IPS-18a (cell line): ENCODE results near the gene ARMH3.
A peak's percentile ranks its signal among the peaks of the same experiment; 100 is the strongest.

Experiments
- H3K27ac ChIP-seq: one replicate; pipeline ENCODE4 v1.5.1; 2013; ENCODE audit warnings: low read length
- H3K27me3 ChIP-seq: one replicate; pipeline ENCODE4 v1.6.1; 2013; ENCODE audit warnings: mild to moderate bottlenecking, low read length; ENCODE audit not compliant: control insufficient read depth, insufficient read depth
- H3K36me3 ChIP-seq: one replicate; pipeline ENCODE4 v1.6.1; 2013; ENCODE audit warnings: low read depth, low read length; ENCODE audit not compliant: control insufficient read depth
- H3K4me1 ChIP-seq: one replicate; pipeline ENCODE4 v1.6.1; 2013; ENCODE audit warnings: low read depth, low read length; ENCODE audit not compliant: control insufficient read depth
- H3K4me3 ChIP-seq: one replicate; pipeline ENCODE4 v1.5.1; 2013; ENCODE audit warnings: low read length
- H3K9ac ChIP-seq: one replicate; pipeline ENCODE4 v1.6.1; 2013; ENCODE audit warnings: mild to moderate bottlenecking, low read length, moderate library complexity
- H3K9me3 ChIP-seq: one replicate; pipeline ENCODE4 v1.6.1; 2013; ENCODE audit warnings: low read depth, low read length; ENCODE audit not compliant: control insufficient read depth

The ARMH3 gene, protein sequence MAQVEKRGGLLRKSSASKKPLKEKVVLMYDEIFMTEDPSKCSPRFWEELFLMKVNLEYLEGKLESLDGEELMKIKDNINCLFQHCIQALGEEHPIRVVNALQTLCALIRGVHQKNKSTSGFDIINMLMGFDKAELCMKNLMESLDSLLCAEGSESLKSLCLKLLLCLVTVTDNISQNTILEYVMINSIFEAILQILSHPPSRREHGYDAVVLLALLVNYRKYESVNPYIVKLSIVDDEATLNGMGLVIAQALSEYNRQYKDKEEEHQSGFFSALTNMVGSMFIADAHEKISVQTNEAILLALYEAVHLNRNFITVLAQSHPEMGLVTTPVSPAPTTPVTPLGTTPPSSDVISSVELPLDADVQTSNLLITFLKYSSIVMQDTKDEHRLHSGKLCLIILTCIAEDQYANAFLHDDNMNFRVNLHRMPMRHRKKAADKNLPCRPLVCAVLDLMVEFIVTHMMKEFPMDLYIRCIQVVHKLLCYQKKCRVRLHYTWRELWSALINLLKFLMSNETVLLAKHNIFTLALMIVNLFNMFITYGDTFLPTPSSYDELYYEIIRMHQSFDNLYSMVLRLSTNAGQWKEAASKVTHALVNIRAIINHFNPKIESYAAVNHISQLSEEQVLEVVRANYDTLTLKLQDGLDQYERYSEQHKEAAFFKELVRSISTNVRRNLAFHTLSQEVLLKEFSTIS

DNA sequence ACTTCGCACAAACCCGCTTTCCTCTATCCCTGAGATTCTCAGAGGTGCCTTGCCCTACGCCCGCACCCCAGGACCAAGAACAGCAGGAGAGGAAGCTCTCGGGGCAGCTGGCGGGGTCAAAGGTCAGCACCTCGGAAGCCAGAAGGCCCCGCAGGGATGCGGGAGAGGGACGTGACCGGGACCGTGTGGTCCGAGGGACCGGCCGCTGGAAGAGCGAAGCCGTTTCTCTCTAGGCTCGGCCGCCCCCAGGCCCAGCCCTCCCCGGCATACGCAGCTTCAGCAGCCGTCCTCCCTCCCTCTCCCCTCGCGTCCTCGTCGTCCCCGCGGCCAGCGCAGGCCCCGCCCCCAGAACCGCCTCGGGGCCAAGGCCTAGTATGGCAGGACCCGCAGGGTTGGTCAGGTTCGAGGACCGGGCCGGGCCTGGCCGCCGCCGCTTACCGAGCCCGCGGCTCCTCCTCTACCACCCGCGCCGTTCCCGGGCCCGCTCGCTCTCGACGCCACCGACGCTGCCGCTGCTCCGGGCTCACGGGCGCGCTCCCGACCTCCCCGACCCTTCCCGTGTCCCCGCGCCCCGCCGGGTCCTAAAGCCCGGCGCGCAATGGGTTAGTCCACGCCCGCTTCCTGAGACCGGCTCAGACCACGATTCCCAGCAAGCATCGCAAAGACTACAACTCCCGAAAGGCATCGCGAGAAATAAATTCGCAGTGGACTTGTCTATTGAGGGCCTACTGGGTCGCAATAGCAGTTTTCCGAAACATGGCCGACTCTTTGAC lies at the start of gene ARMH3:
ARMH3 (minus strand) TSS at position 527 of the 773 bp plus-strand sequence. CDS start 16,059 bp downstream, outside the sequence.
- H3K27me3 ChIP-seq = no peaks in the 10 kb centered on the region
- H3K9me3 ChIP-seq = no peaks in the 10 kb centered on the region
- H3K9ac ChIP-seq = peak within 1 kb of the TSS; percentile 80
- H3K36me3 ChIP-seq = no peaks in the 10 kb centered on the region
- H3K27ac ChIP-seq = peak within 1 kb of the TSS; percentile 71
- H3K4me1 ChIP-seq = no peaks in the 10 kb centered on the region
- H3K4me3 ChIP-seq = peak within 1 kb of the TSS; percentile 98

DNA sequence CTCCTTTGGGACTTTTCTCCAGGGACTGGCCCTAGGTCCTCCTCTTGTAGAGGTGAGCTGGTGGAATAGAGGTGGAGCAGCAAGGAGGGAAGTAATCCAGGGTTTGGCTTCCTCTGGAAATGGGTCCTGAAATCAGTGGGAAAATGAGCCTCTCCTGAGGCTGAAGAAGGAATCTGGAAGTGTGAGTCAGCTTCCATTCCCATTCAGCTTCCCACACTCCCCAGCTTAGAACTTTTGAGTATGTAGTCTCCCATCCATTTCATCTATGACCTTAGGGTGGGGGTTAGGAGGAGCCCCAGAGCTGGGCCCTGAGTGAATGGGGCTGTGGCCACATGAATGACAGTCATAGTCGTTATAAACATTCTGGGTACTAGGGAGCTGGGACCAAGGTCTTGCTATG lies 46.4 kb upstream of the ARMH3 start:
- no peak overlapping the region for H3K27ac ChIP-seq
- no peak overlapping the region for H3K4me3 ChIP-seq
- H3K9ac ChIP-seq = no peak overlapping the region
- H3K9me3 ChIP-seq = no peaks in the 10 kb centered on the region
- no peaks in the 10 kb centered on the region for H3K27me3 ChIP-seq
- H3K36me3 ChIP-seq = peaks cover 26% of the 10 kb centered on the region
- H3K4me1 ChIP-seq = no peaks in the 10 kb centered on the region

DNA sequence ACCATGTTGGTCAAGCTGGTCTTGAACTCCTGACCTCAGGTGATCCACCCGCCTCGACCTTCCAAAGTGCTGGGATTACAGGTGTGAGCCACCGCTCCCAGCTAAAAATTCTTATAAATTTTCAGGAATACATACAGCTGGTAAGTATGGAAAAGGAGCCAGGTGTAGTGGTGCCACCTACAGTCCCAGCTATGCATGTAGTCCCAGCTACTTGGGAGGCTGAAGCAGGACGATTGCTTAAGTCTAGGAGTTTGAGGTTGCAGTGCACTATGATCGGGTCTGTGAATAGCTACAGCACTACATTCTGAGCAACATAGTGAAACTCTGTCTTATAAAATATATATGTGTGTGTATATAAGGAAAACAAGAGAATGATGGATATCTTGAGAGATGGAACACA lies 45.2 kb upstream of the ARMH3 start:
- Histone ChIP-seq H3K27ac (no peak overlapping the region), H3K4me1 (no peaks in the 10 kb centered on the region), H3K36me3 (peaks cover 18% of the 10 kb centered on the region), H3K9me3 (no peaks in the 10 kb centered on the region), H3K27me3 (no peaks in the 10 kb centered on the region), H3K9ac (no peak overlapping the region), H3K4me3 (no peak overlapping the region)

DNA sequence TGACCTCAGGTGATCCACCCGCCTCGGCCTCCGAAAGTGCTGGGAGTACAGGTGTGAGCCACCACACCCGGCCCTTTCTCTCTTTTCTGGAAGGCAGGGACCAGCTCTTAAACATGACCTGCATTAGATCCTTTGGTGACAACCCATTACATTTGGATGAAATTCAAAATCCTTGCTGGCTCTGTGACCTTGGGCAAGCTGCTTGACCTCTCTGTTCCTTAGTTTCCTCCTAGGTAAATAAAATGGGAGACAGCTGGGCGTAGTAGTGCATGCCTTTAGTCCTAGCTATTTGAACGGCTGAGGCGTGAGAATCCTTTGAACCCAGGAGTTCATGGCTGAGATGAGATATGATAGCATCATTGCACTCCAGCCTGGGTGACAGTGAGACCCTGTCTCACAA lies 40.5 kb upstream of the ARMH3 start:
- Histone ChIP-seq H3K9ac (no peak overlapping the region), H3K4me3 (no peak overlapping the region), H3K27ac (no peak overlapping the region), H3K9me3 (no peaks in the 10 kb centered on the region), H3K4me1 (no peaks in the 10 kb centered on the region), H3K36me3 (peaks cover 6% of the 10 kb centered on the region), H3K27me3 (no peaks in the 10 kb centered on the region)

DNA sequence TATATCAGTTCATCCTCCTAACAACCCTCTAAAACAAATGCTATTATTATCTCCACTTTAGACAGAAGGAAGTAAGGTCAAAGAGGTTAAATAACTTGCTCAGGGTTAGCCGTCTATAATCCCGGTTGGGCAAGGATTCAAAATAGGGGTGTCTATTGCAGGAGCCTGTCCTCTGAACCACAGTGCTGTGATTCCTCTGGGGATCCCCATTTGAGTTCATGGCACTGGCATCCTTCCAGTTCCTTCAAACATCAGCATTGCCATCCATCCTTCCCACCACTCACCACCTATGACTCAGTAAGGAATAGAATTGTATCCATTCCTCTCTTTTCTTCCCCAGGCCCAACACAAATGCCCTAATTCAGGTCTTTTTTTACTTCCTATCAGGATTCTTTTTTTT lies 34.8 kb upstream of the ARMH3 start:
- no peaks in the 10 kb centered on the region for H3K36me3 ChIP-seq
- no peaks in the 10 kb centered on the region for H3K27me3 ChIP-seq
- no peak overlapping the region for H3K27ac ChIP-seq
- no peak overlapping the region for H3K9ac ChIP-seq
- no peak overlapping the region for H3K4me3 ChIP-seq
- no peaks in the 10 kb centered on the region for H3K9me3 ChIP-seq
- no peaks in the 10 kb centered on the region for H3K4me1 ChIP-seq

DNA sequence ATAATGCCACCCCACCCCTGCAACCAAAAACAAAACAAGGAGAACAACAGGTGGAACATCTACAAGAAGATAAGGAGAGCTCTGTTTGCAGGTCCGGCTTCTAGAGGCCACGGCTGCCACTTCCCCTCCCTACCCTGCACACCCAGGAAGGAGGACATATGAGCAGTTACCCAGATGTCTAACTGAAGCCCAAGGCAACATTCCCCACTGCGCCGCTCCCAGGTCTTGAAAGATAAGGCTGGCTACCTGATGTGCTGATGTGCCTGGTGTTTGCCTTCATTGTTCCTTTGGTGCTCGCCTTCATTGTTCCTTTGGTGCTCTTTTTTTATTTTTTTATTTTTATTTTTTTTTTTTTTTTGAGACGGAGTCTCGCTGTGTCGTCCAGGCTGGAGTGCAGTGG lies 30.2 kb upstream of the ARMH3 start:
- Histone ChIP-seq H3K36me3 (no peaks in the 10 kb centered on the region), H3K4me3 (no peak overlapping the region), H3K27me3 (no peaks in the 10 kb centered on the region), H3K27ac (no peak overlapping the region), H3K9me3 (no peaks in the 10 kb centered on the region), H3K9ac (no peak overlapping the region), H3K4me1 (no peaks in the 10 kb centered on the region)

DNA sequence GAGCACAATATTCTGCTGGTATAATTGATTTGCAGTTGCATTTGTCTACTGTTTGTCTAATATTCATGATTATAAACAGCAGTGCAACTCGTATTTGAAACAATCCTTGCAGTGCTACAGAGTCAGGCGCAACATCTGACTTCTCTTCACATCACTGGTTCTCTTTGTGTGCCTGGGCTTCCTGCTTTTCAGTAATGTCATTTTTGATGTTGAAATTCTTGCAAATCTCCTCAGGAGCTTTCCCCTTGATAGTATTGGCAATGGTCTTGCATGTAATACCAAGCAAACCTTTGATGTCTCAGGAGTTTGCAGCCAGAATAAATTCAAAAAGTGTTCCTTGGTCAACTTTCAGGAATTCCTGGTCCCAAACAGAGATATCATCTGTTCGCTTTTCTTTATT lies 29.4 kb upstream of the ARMH3 start:
- no peaks in the 10 kb centered on the region for H3K27me3 ChIP-seq
- H3K36me3 ChIP-seq = no peaks in the 10 kb centered on the region
- no peak overlapping the region for H3K9ac ChIP-seq
- H3K9me3 ChIP-seq = no peaks in the 10 kb centered on the region
- H3K4me1 ChIP-seq = no peaks in the 10 kb centered on the region
- H3K4me3 ChIP-seq = no peak overlapping the region
- H3K27ac ChIP-seq = no peak overlapping the region

DNA sequence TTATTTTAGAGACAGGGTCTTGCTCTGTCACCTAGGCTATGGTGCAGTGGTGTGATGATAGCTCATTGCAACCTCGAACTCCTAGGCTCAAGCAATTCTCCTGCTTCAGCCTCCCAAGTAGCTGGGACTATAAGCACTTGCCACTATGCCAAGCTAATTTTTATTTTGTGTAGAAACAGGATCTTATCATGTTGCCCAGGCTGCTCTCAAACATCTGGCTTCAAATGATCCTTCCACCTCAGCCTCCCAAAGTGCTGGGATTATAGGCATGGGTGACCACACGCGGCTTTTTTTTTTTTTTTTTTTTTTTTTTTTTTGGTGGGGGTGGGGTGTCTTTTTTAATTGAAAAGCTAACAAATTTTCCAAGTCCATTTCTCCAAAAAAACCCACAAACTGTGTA lies 27.6 kb upstream of the ARMH3 start:
- Histone ChIP-seq H3K4me1 (no peaks in the 10 kb centered on the region), H3K27ac (no peak overlapping the region), H3K4me3 (no peak overlapping the region), H3K9ac (no peak overlapping the region), H3K9me3 (no peaks in the 10 kb centered on the region), H3K27me3 (no peaks in the 10 kb centered on the region), H3K36me3 (no peaks in the 10 kb centered on the region)

DNA sequence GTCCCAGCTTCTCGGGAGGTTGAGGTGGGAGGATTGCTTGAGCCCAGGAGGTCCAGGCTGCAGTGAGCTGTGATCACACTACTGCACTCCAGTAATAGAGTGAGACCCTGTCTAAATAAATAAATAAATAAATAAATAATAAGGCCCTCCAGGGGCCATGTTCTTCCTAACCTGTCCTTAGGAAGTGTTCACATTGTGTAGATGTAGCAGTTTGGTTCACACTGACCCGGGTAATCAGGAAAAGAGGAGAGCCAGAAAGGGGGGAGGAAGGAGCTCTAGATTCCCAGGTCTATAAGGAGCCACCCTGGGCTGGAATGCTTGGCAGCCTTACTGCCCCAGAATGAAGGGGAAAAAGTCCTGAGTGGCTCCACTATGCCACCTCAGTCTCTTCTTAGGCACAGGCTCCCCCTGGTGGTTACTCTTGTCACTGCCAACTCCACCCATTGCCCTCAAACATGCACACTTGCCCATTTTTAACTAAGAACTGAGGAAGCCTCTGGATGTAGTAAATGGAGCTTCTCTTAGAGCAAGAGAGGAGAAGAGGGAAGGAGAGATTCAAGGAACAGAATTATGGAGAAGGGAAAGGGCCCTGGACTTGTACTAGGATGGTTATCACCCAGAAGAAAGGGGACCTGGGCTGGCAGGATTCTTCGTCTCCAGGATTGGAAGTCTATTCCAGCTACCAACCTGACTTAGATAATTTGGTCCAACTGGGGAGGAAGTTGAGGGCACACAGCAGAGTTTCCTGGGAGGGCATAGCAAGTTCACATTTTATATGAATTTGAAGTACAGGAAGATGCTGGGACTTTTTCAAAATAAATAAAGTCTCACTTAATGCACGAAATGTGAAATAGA lies 16.9 kb upstream of the ARMH3 start:
- Histone ChIP-seq H3K36me3 (no peaks in the 10 kb centered on the region), H3K4me3 (no peak overlapping the region), H3K9ac (no peak overlapping the region), H3K27ac (no peak overlapping the region), H3K4me1 (no peaks in the 10 kb centered on the region), H3K9me3 (no peaks in the 10 kb centered on the region), H3K27me3 (no peaks in the 10 kb centered on the region)

DNA sequence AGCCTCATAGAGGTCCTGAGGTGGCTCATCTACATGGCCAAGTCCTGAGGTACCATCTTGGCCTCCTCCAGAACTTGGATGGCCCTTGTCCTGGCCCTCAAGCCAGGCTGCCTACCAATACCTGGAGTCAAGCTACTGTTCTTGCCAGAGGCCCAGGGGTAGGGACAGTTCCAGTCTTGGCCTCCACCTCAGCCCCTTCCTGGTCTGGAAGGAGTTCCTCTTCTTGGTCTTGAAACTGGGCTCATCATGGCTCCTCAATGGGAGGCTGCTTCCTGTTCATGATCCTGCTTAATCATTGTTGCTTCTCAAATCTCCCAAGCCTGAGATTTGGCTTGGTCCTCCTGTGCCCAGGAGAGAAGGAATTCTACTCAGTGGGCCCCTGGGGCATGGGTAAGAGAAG lies 13.1 kb upstream of the ARMH3 start:
- no peak overlapping the region for H3K27ac ChIP-seq
- H3K4me3 ChIP-seq = no peak overlapping the region
- H3K9me3 ChIP-seq = no peaks in the 10 kb centered on the region
- no peaks in the 10 kb centered on the region for H3K36me3 ChIP-seq
- peaks cover 8% of the 10 kb centered on the region for H3K27me3 ChIP-seq
- H3K9ac ChIP-seq = no peak overlapping the region
- H3K4me1 ChIP-seq = no peaks in the 10 kb centered on the region

DNA sequence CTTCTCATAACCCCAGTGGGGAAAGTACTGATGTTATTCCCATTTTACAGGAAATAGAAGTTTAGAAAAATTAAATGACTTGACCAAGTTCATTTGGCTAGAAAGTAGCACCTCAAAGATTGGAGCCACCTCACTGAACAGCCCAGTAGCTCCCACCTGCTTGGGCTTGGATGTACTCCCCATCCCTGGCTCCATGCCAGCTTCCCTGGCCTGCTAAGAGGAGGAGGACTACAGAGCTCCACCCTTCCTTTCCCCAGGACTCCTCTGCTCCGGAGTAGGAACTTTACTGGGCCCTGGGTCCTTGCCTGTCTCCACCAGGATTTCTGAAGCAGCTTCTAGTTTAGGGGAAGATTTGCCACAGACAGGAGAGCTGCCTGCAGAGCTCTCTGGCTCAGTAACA lies 12.2 kb upstream of the ARMH3 start:
- Histone ChIP-seq H3K27me3 (peaks cover 13% of the 10 kb centered on the region), H3K4me3 (no peak overlapping the region), H3K27ac (no peak overlapping the region), H3K9ac (no peak overlapping the region), H3K4me1 (no peaks in the 10 kb centered on the region), H3K9me3 (no peaks in the 10 kb centered on the region), H3K36me3 (no peaks in the 10 kb centered on the region)
